ENCODE data around the gene EVPL. TPM values are rescaled to one million over a fixed set of nuclear protein-coding genes. Genes with fewer than 3 reads are reported as not detected.
"Not testable (repeated sequence)": the region's sequence is repeated elsewhere in the genome, so short reads cannot be mapped to it uniquely, and the experiment has no call there.

Gene EVPL
- total RNA-seq, 2 donors from 2014 or later: 18.8 to 31.1 TPM

- Histone ChIP-seq H3K36me3 (no peaks in the 10 kb centered on the region), H3K9ac (ENCODE audit: low read depth in 2 of 2, low read length in 2 of 2) (peak within 1 kb of the TSS; percentile 99 to 100), H3K4me3 (peak within 1 kb of the TSS; percentile 84), H3K27me3 (no peaks in the 10 kb centered on the region), H3K4me1 (peaks cover 17% of the 10 kb centered on the region), H3K27ac (peak within 1 kb of the TSS; percentile 94), H3K9me3 (no peaks in the 10 kb centered on the region)
- DNase-seq: peak; percentile 98
- intact Hi-C loops (cut with DNase I): no loop called here
- no peak for TF ChIP-seq CTCF (IDR thresholded peaks at IDR 0.05)
Measured at GRCh38 chr17:75978938-75979704, 48.0 kb downstream of the EVPL start, which contains the start of the genes ACOX1 and TEN1. Gene ACOX1 (minus strand): TSS chr17:75979166. CDS start chr17:75979073, 93 bp downstream. Gene TEN1 (plus strand): TSS chr17:75979240. CDS start chr17:75986193, 6,953 bp downstream.

- Histone ChIP-seq H3K4me1 (peaks cover 13% of the 10 kb centered on the region), H3K9ac (ENCODE audit: low read depth in 2 of 2, low read length in 2 of 2) (peak overlapping the region in 1 of 2 donors; percentile 30), H3K9me3 (no peaks in the 10 kb centered on the region), H3K27ac (peak overlapping the region; percentile 56), H3K4me3 (no peak overlapping the region), H3K27me3 (no peaks in the 10 kb centered on the region), H3K36me3 (no peaks in the 10 kb centered on the region)
- no peak for TF ChIP-seq CTCF (IDR thresholded peaks at IDR 0.05)
- DNase-seq: peak; percentile 35
- intact Hi-C loops (cut with DNase I): no loop called here
Measured at GRCh38 chr17:75976175-75976848, 50.8 kb downstream of the EVPL start.

GRCh38 chr17:75975757-75976174 is 51.3 kb downstream of the EVPL start:
- Histone ChIP-seq H3K27me3 (no peaks in the 10 kb centered on the region), H3K4me3 (no peak overlapping the region), H3K4me1 (peaks cover 13% of the 10 kb centered on the region), H3K9ac (ENCODE audit: low read depth in 2 of 2, low read length in 2 of 2) (peak overlapping the region in 1 of 2 donors; percentile 1), H3K36me3 (no peaks in the 10 kb centered on the region), H3K27ac (peak overlapping the region; percentile 56), H3K9me3 (no peaks in the 10 kb centered on the region)
- TF ChIP-seq CTCF (IDR thresholded peaks at IDR 0.05): no peak
- intact Hi-C loops (cut with DNase I): no loop called here
- DNase-seq: no peak

GRCh38 chr17:75975187-75975586 is 51.9 kb downstream of the EVPL start:
- DNase-seq; H3K27me3 ChIP-seq; H3K27ac ChIP-seq; H3K4me3 ChIP-seq; H3K9me3 ChIP-seq; H3K36me3 ChIP-seq; intact Hi-C loops (cut with DNase I): not testable (repeated sequence)
- H3K4me1 ChIP-seq: peaks cover 13% of the 10 kb centered on the region
- peak overlapping the region; percentile 1 to 5 for H3K9ac ChIP-seq (ENCODE audit: low read depth in 2 of 2, low read length in 2 of 2)

- intact Hi-C loops (cut with DNase I): no loop called here
- no peak overlapping the region for H3K4me3 ChIP-seq
- H3K9ac ChIP-seq (ENCODE audit: low read depth in 2 of 2, low read length in 2 of 2): no peak overlapping the region
- no peaks in the 10 kb centered on the region for H3K36me3 ChIP-seq
- no peak overlapping the region for H3K27ac ChIP-seq
- H3K27me3 ChIP-seq: no peaks in the 10 kb centered on the region
- no peak for DNase-seq
- H3K9me3 ChIP-seq: no peaks in the 10 kb centered on the region
- no peak for TF ChIP-seq CTCF (IDR thresholded peaks at IDR 0.05)
- H3K4me1 ChIP-seq: peaks cover 3% of the 10 kb centered on the region
Measured at GRCh38 chr17:75970626-75971025, 56.5 kb downstream of the EVPL start.
